NCI-H2081 (cell line): ENCODE results near the gene SMYD4.
"Not testable (repeated sequence)": the region's sequence is repeated elsewhere in the genome, so short reads cannot be mapped to it uniquely, and the experiment has no call there.

Experiments used
- DNase-seq, 2 experiments: peaks; one replicate each; lab custom pipeline; 2025; lab: John Stamatoyannopoulos, UW

The SMYD4 gene

GRCh38 chr17:1779571-1780131, 50.1 kb downstream of the SMYD4 start:
- peak in 1 of 2 experiments; percentile 8 for DNase-seq

GRCh38 chr17:1776857-1777256, 52.8 kb downstream of the SMYD4 start:
- DNase-seq = no peak

DNA sequence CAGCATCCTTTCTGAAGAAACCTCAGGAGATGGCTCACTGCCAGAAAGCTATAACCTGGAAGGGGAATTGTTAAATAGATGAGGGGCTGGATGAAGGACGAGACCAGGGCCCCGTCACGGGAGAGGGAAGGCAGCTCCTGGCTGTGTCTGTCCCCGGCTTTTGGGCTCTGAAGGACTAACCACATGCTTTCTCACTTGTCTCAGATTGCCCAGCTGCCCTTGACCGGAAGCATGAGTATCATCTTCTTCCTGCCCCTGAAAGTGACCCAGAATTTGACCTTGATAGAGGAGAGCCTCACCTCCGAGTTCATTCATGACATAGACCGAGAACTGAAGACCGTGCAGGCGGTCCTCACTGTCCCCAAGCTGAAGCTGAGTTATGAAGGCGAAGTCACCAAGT, 53.4 kb downstream of the SMYD4 start:
- DNase-seq = no peak

- DNase-seq = no peak
Observed at GRCh38 chr17:1774390-1775176, 55.1 kb downstream of the SMYD4 start.

DNA sequence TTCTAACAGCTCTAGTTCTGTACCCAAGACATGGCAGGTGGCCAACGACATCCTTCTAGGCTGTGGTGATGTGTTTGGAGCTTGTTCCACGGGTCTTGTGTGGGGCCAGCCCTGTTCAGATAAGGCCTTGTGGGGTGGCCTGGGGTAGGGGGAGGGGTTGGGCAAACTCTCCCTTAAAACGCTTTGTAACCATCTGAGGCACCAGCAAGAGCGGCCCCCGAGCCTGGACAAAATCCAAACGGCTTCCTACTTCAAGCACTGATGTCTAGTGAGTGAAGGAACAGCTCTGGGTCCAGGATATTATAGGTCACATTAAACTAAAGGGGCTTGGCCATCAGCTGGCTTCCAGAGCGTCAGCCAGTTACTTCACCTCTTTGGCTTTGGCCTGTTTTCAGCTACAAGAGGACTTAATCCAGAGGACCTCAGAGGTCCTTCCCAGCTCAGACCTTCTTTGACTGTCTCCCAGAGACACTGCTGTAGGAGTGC, 56.0 kb downstream of the SMYD4 start:
- DNase-seq = no peak

- DNase-seq = not testable (repeated sequence)
Observed at GRCh38 chr17:1773000-1773695, 56.6 kb downstream of the SMYD4 start.

GRCh38 chr17:1769822-1770477, 59.8 kb downstream of the SMYD4 start:
- peak in 1 of 2 experiments; percentile 53 for DNase-seq

DNA sequence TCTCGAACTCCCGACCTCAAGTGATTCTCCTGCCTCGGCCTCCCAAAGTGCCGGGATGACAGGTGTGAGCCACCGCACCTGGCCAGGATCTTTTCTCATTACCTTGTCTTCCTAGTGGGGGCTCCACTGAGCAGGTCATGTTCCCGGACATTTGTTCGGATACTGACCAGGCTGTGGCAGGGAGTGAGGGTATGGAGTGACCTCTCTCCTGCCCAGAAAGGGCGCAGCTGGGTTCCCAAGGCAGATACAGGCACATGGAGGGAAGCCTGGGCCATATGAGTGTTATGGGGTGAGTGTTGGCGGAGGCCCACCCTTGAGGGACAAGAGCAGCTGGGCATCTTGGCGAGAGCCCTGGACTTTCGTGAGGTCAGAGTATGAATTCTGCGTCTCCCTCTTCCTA, 62.3 kb downstream of the SMYD4 start:
- DNase-seq = no peak

DNA sequence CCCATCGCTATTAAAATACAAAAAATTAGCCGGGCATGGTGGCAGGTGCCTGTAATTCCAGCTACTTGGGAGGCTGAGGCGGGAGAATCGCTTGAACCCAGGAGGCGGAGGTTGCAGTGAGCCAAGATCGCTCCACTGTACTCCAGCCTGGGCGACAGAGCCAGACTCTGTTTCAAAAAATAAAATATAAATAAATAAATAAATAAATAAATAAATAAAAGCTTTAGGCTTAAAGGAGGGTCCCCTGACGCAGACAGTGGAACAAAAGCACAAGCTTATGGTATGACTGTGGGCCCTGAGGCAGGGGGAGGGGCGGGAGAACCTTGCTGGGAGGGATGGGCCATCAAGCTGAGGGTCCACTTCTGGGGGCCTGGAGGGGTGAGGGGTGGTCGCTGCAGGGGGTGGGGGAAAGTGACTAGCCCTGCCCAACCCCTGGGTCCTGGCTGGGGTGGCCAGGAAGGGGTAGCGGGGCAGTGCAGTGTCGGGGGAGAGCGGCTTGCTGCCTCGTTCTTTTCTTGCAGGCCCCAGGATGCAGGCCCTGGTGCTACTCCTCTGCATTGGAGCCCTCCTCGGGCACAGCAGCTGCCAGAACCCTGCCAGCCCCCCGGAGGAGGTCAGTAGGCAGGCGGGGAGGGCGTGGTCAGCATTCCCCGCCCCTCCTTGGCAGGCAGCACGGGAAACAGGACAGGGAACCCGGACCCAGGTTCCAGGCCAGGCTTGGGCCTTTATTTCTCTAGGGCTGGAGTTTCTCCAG, 63.1 kb downstream of the SMYD4 start:
- no peak for DNase-seq

GRCh38 chr17:1765576-1765975, 64.1 kb downstream of the SMYD4 start:
- no peak for DNase-seq

GRCh38 chr17:1764705-1765104, 65.0 kb downstream of the SMYD4 start:
- not testable (repeated sequence) for DNase-seq

DNA sequence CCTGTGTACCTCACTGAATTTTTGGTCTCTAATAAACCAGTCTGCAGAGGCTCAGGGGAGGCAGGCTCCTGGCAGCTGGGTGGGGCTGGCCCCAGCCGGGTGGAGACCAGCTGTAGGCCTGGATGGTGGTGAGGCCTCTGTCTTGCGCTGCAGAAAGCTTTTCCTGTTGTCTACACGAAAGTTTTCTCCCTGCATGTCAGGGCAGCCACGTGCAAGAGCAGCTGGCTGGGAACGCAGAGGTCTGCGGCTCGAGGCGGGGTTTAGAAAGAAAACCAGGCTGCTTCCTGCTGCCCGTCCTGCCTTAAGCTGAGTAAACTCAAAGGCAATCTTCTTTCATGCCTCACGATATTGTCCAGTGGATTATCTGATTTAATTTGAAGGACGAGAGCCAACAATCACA, 65.4 kb downstream of the SMYD4 start:
- no peak for DNase-seq

- DNase-seq = no peak
Observed at GRCh38 chr17:1762901-1763898, 66.5 kb downstream of the SMYD4 start.

GRCh38 chr17:1762233-1762900, 67.3 kb downstream of the SMYD4 start:
- no peak for DNase-seq

- DNase-seq = no peak
Observed at GRCh38 chr17:1759529-1759928, 70.2 kb downstream of the SMYD4 start.

- DNase-seq = no peak
Observed at GRCh38 chr17:1758807-1759206, 70.9 kb downstream of the SMYD4 start.

DNA sequence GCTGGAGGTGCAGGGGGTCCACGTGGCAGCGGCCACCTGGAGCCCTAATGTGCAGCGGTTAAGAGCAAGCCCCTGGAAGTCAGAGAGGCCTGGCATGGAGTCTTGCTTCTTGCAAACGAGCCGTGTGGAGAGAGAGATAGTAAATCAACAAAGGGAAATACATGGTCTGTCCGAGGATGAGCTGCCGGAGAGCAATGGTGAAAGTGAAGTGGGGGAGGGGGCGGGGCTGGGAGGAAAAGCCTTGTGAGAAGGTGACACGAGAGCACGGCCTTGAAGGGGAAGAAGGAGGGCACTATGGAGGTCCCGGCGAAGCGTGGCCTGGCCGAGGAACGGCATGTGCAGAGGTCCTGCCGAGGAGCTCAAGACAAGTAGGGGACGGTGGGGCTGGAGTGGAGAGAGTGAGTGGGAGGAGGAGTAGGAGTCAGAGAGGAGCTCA, 73.9 kb downstream of the SMYD4 start:
- no peak for DNase-seq

- DNase-seq = peak; percentile 6 to 52
Observed at GRCh38 chr17:1755252-1755826, 74.4 kb downstream of the SMYD4 start.

DNA sequence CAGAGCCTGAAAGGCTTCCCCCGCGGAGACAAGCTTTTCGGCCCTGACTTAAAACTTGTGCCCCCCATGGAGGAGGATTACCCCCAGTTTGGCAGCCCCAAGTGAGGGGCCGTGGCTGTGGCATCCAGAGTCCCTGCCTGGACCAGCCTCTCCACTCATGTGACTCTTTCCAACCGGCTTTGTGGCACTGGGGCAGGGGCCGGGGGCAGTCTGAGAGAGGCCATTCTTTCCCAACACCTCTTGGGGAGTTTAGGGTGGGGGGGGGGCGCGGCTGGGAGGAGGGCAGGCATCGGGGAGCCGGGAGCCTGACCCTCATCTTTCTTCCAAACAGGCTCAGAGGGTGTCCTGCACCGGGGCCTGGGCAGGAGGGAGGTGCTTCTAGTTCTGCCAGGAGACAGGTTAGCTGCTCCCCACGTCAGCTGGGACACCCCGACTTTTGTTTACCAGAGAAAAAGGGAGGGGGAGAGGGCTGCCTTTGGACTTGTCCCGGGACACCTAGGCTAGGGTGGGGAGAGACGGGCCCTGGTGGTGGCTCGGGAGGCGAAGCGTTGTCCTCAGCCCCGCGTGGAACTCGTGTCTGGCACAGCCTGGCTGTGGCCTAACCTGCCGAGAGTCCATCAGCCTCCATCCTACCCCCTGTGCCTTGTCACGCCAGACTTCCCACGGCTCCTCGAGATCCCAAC, 75.1 kb downstream of the SMYD4 start:
- DNase-seq = no peak
